GM12874 (cell line): Measurements from ENCODE around the gene WFS1.

Source experiments
- TF ChIP-seq, protein P1 (sequence below): IDR thresholded peaks from 2 replicates; pipeline ENCODE4 v1.5.1; 2011; ENCODE audit warnings: low read depth, mild to moderate bottlenecking, control low read depth, low read length, moderate library complexity; ENCODE audit not compliant: insufficient read depth

Gene WFS1

GRCh38 chr4:6231663-6232165 lies 37.9 kb upstream of the WFS1 start:
- TF ChIP-seq, protein P1, sequence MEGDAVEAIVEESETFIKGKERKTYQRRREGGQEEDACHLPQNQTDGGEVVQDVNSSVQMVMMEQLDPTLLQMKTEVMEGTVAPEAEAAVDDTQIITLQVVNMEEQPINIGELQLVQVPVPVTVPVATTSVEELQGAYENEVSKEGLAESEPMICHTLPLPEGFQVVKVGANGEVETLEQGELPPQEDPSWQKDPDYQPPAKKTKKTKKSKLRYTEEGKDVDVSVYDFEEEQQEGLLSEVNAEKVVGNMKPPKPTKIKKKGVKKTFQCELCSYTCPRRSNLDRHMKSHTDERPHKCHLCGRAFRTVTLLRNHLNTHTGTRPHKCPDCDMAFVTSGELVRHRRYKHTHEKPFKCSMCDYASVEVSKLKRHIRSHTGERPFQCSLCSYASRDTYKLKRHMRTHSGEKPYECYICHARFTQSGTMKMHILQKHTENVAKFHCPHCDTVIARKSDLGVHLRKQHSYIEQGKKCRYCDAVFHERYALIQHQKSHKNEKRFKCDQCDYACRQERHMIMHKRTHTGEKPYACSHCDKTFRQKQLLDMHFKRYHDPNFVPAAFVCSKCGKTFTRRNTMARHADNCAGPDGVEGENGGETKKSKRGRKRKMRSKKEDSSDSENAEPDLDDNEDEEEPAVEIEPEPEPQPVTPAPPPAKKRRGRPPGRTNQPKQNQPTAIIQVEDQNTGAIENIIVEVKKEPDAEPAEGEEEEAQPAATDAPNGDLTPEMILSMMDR = no peak

- TF ChIP-seq, protein P1 = no peak
Measured at GRCh38 chr4:6232836-6233785, 36.5 kb upstream of the WFS1 start.

DNA sequence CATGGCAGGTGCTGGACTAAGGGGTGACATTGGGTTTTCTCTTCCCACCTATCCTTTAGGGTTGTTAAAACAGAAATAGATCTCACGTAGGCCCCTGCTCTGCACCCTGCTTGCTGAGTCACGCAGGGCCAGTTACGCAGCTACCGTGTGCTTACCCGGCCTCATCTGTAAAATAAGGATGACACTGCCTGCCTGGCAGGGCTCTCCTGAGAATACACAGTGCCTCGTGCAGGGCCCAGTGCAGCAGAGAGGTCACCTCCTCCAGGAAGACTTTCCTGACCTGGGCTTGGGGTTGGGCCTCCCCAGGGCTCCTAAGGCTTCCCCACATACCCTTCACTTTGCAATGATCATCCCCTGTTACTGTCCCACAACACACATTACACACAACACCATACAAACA lies 35.7 kb upstream of the WFS1 start:
- TF ChIP-seq, protein P1 = no peak

DNA sequence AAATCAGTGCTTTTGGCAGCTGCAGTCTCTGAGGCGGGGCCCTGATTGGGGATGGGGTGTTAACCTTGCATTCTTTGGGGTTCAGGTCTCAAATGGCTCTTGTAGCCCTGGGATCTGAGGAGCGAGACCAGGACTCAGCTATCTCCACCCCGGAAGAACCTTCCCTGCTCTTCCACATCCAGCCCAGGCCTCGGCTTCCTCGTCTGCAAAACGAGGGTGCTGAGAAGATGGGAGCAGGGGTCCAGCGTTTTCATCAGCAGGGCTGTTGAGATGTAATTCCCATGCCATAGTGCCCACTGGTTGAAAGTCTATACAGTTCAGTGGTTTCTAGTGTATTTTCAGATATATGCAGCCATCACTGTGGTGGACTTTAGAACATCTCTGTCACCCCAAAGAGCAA lies 34.6 kb upstream of the WFS1 start:
- TF ChIP-seq, protein P1 = no peak

GRCh38 chr4:6235901-6236640 lies 33.6 kb upstream of the WFS1 start:
- TF ChIP-seq, protein P1 = no peak

DNA sequence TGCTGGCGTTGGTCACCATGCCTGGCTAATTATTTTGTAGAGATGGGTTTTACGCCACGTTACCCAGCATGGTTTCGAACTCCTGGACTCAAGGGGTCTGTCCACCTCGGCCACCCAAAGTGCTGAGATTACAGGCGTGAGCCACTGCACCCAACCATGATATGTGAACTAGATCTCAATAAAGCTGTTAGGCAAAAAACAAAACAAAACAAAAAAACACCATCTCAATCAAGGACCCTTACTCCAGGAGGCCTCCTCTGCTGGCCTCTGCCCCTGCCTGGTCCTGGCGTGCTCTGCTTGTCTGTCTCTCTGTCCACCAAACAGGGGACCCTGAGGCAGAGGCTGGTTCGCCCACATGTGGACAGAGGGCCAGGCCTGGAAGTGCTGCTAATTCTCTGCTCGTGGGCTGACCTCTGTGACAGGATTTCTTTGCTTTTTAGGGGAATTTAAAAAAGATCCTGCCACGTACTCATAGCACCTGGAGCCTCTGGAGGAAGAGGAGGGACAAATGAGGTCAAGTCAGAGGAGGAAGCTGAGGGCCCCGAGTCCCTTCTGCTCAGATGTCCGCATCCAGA lies 32.7 kb upstream of the WFS1 start:
- TF ChIP-seq, protein P1 = no peak

GRCh38 chr4:6239486-6239885 lies 30.2 kb upstream of the WFS1 start:
- TF ChIP-seq, protein P1 = no peak
